ENCODE data around the gene SLC20A1.

SLC20A1 gene

DNA sequence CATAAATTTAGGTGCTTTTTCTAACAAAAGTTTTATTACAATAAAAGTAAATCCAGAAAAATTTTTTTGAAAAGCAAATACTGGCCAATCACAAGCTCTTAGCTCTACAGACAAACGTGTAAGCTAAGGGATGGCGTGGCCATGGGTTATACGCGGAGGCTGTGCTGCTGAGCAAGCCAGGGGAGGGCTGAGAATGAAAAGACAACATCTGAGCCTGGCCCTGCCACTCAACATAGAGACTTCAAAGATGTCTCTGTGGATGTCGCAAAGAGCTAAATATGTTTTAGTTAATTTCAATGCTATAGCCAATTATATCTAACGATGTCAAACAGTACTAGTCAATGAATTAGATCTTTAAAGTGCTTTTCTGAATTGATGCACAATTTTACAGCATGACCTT, 41.8 kb downstream of the SLC20A1 start:
- TF ChIP-seq, protein P1, sequence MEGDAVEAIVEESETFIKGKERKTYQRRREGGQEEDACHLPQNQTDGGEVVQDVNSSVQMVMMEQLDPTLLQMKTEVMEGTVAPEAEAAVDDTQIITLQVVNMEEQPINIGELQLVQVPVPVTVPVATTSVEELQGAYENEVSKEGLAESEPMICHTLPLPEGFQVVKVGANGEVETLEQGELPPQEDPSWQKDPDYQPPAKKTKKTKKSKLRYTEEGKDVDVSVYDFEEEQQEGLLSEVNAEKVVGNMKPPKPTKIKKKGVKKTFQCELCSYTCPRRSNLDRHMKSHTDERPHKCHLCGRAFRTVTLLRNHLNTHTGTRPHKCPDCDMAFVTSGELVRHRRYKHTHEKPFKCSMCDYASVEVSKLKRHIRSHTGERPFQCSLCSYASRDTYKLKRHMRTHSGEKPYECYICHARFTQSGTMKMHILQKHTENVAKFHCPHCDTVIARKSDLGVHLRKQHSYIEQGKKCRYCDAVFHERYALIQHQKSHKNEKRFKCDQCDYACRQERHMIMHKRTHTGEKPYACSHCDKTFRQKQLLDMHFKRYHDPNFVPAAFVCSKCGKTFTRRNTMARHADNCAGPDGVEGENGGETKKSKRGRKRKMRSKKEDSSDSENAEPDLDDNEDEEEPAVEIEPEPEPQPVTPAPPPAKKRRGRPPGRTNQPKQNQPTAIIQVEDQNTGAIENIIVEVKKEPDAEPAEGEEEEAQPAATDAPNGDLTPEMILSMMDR (IDR thresholded peaks at IDR 0.05; ENCODE audit: low read depth, low read length): no peak
- H3K4me3 ChIP-seq (replicated peaks in 1 of 2; ENCODE audit: low read depth in 2 of 2, low read length in 2 of 2): no peak overlapping the region
- DNase-seq (ENCODE audit: low read depth in 2 of 2): no peak

DNA sequence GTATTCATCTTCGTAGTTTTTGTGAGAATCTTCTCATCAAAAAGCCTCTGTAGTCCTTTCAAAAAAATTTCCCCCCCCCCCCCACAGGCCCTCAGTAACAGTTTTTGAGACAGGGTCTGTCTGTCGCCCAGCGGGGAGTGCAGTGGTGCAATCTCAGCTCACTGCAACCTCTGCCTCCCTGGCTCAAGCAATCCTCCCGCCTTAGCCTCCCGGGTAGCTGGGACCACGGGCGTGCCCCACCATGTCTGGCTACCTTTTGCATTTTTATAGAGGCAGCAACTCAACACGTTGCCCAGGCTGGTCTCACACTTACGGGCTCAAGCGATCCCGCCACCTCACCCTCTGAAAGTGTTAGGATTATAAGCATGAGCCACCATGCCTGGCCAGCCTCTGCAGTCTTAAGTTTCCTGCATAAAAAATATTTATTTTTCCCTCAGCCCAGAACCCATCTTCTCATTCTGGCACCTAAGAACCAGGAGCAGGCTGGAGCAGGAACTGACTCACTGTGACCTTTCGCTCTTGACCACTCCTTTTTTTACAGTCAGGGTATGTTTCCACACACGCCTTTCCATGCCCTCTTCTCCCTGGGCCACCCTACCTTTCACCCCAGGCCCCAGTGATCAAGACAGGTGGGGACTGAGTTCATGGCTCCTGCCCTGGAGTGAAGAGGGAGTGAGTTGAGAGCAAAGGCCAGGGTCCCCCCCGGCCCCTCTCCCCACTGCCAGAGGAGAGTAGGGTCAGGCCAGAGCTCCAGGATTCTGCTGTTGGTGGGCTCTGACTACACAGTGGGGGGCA, 42.5 kb downstream of the SLC20A1 start:
- TF ChIP-seq, protein P1 (IDR thresholded peaks at IDR 0.05; ENCODE audit: low read depth, low read length): no peak
- DNase-seq (ENCODE audit: low read depth in 2 of 2): peak; percentile 39 to 43
- H3K4me3 ChIP-seq (replicated peaks in 1 of 2; ENCODE audit: low read depth in 2 of 2, low read length in 2 of 2): no peak overlapping the region

DNA sequence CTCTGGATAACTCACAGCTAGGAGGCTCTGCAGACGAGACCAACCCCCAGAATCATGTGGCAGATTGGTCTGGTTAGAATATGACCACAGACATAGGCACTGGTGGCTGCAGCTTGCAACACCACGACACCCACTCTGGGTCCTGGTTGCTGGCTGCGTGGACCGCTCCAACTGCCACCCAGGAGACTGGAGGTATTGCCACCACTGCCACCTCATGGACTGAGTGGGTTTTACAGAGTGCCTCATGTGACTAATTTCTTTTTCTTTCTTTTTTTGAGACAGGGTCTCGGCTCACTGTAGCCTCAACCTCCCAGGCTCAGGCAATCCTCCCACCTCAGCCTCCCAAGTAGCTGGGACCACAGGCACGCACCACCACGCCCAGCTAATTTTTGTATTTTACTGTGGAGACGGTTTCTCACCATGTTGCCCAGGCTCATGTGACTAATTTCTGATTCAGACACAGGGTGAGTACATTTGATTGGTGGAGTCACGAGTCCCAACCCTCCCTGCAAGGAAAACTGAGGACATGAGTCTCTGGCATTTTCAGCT, 45.2 kb downstream of the SLC20A1 start:
- H3K4me3 ChIP-seq (replicated peaks in 1 of 2; ENCODE audit: low read depth in 2 of 2, low read length in 2 of 2): no peak overlapping the region
- TF ChIP-seq, protein P1 (IDR thresholded peaks at IDR 0.05; ENCODE audit: low read depth, low read length): peak; percentile 46
- DNase-seq (ENCODE audit: low read depth in 2 of 2): peak; percentile 65 to 79

DNA sequence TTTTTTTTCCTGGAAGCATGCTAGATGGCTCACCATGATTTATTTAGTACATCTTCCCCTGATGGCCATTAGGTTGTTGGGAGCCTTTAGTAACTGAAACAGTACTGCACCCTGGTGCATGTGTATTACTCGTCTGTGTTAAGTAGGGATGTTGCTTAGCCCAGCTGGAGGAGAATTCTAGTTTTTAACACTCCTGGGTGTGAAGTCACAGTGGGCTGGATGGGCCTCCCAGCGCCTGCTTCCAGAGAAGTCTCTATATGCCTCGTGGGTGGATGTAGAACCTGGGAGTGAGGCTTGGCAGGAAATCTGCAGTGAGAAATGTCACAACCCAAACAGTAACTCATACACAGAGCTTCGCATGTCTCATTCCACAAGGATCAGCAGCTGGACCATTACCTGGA, 46.1 kb downstream of the SLC20A1 start:
- H3K4me3 ChIP-seq (replicated peaks in 1 of 2; ENCODE audit: low read depth in 2 of 2, low read length in 2 of 2): no peak overlapping the region
- peak; percentile 44 to 50 for DNase-seq (ENCODE audit: low read depth in 2 of 2)
- TF ChIP-seq, protein P1 (IDR thresholded peaks at IDR 0.05; ENCODE audit: low read depth, low read length): no peak

DNA sequence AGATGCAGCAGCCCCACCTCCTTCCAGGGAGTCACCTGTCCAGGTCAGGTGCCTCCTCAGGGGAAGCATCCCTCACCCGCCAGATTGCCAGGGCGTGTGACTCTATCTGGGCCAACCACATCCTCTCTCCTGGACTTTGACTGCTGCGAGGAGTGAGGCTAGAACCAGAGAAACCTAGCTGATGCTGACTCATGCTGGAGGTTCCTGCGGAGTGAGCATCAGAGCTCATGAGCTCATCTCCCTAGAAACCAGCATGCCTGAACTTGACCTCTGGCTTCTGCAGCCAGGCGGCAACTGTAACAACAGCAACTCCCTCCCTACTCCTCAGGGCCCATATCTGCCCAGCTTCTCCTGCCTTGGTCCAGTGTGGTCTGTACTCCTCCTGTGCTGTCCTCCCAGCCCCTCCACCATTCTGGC, 46.8 kb downstream of the SLC20A1 start:
- DNase-seq (ENCODE audit: low read depth in 2 of 2): peak; percentile 95
- H3K4me3 ChIP-seq (replicated peaks in 1 of 2; ENCODE audit: low read depth in 2 of 2, low read length in 2 of 2): no peak overlapping the region
- TF ChIP-seq, protein P1 (IDR thresholded peaks at IDR 0.05; ENCODE audit: low read depth, low read length): no peak

DNA sequence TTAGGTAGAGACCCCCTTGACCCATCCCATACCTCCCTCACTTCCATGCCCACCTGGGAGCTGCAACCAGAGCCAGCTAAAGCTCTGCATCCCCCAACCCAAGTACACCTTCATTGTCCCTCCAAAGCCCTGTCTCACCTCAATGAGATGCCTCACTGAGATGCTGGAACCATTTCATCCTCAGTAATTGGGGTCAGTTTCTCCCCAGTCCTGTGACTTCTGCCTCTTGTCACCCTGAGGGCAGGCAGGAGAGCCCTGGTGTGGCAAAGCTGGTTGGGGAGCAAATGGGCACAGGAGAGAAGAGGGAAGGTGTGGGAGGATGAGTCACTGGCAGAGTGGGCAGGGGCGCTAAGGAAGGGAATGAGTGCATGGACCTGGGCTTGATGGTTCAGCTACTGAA, 47.2 kb downstream of the SLC20A1 start:
- no peak overlapping the region for H3K4me3 ChIP-seq (replicated peaks in 1 of 2; ENCODE audit: low read depth in 2 of 2, low read length in 2 of 2)
- TF ChIP-seq, protein P1 (IDR thresholded peaks at IDR 0.05; ENCODE audit: low read depth, low read length): no peak
- DNase-seq (ENCODE audit: low read depth in 2 of 2): no peak

Data from cardiac fibroblast (primary cell).